Right atrium auricular region (tissue), 2 donors: ENCODE data around the gene CNTN5. TPM values are rescaled to one million over a fixed set of nuclear protein-coding genes. Genes with fewer than 3 reads are reported as not detected.

Experiments
- DNase-seq: peaks from one replicate; pipeline ENCODE4 v3.0.0-alpha.2; 2019; ENCODE audit warnings: low spot score
- H3K27ac ChIP-seq, 2 donors: fragments of 200-600 bp; sonication (generic); 1 replicate in 1 of 2; 2 replicates in 1 of 2; pipeline ENCODE4 v1.5.1; 2016 to 2019
- H3K27me3 ChIP-seq, 2 donors: fragments of 200-600 bp; sonication (generic); one replicate each; pipeline versions ENCODE4 v1.5.1 to v1.6.0; 2017 to 2019
- H3K36me3 ChIP-seq: fragments of 200-600 bp; sonication (generic); one replicate; pipeline ENCODE4 v1.5.1; 2016
- H3K4me1 ChIP-seq, 2 donors: fragments of 200-600 bp; sonication (generic); one replicate each; pipeline versions ENCODE4 v1.5.1 to v1.6.0; 2017 to 2019
- H3K4me3 ChIP-seq, 2 donors: fragments of 200-600 bp; sonication (generic); 1 replicate in 1 of 2; 2 replicates in 1 of 2; pipeline ENCODE4 v1.5.1; 2017 to 2019; ENCODE audit warnings: mild to moderate bottlenecking in 1 of 2, moderate library complexity in 1 of 2
- H3K9me3 ChIP-seq, 2 donors: fragments of 200-600 bp; sonication (generic); one replicate each; pipeline ENCODE4 v1.5.1; 2019
- CTCF ChIP-seq, 2 donors: fragments of 200-600 bp; sonication (generic); IDR thresholded peaks; one replicate each; pipeline ENCODE4 v1.5.1; 2019; ENCODE audit warnings: antibody characterized with exemption in 2 of 2
- total RNA-seq, 2 donors: library from RNA; depleted of rRNA; stranded (reverse); fragments of >200 nt; gene quantifications; one replicate each; pipeline ENCODE4 v1.1.0, GENCODE V29; 2016

Gene CNTN5
- total RNA-seq, 2 donors from 2014 or later: not detected

- no peak for TF ChIP-seq CTCF (IDR thresholded peaks at IDR 0.05)
- Histone ChIP-seq H3K4me1 (no peaks in the 10 kb centered on the region), H3K4me3 (no peak overlapping the region), H3K36me3 (no peaks in the 10 kb centered on the region), H3K27ac (no peak overlapping the region), H3K9me3 (no peaks in the 10 kb centered on the region), H3K27me3 (no peaks in the 10 kb centered on the region)
- no peak for DNase-seq
Measured at GRCh38 chr11:99932684-99933083, 911.9 kb downstream of the CNTN5 start.

- Histone ChIP-seq H3K27me3 (no peaks in the 10 kb centered on the region), H3K9me3 (no peaks in the 10 kb centered on the region), H3K36me3 (no peaks in the 10 kb centered on the region), H3K27ac (no peak overlapping the region), H3K4me1 (no peaks in the 10 kb centered on the region), H3K4me3 (no peak overlapping the region)
- no peak for TF ChIP-seq CTCF (IDR thresholded peaks at IDR 0.05)
- DNase-seq: no peak
Measured at GRCh38 chr11:99934008-99934407, 913.3 kb downstream of the CNTN5 start.

- H3K27ac ChIP-seq: no peak overlapping the region
- DNase-seq: no peak
- no peak overlapping the region for H3K4me3 ChIP-seq
- no peaks in the 10 kb centered on the region for H3K36me3 ChIP-seq
- TF ChIP-seq CTCF (IDR thresholded peaks at IDR 0.05): no peak
- H3K27me3 ChIP-seq: no peaks in the 10 kb centered on the region
- no peaks in the 10 kb centered on the region for H3K9me3 ChIP-seq
- H3K4me1 ChIP-seq: no peaks in the 10 kb centered on the region
Measured at GRCh38 chr11:99937330-99937729, 916.6 kb downstream of the CNTN5 start.

GRCh38 chr11:99952816-99953215 lies 932.1 kb downstream of the CNTN5 start:
- Histone ChIP-seq H3K36me3 (no peaks in the 10 kb centered on the region), H3K4me3 (no peak overlapping the region), H3K9me3 (no peaks in the 10 kb centered on the region)

GRCh38 chr11:99960536-99960935 lies 939.8 kb downstream of the CNTN5 start:
- H3K9me3 ChIP-seq: no peaks in the 10 kb centered on the region
- H3K27ac ChIP-seq: no peak overlapping the region
- H3K4me1 ChIP-seq: no peaks in the 10 kb centered on the region
- no peaks in the 10 kb centered on the region for H3K27me3 ChIP-seq
- TF ChIP-seq CTCF (IDR thresholded peaks at IDR 0.05): no peak
- H3K36me3 ChIP-seq: no peaks in the 10 kb centered on the region
- no peak for DNase-seq
- H3K4me3 ChIP-seq: no peak overlapping the region

More at GRCh38 chr11:99952816-99953215, 932.1 kb downstream of the CNTN5 start:
- DNase-seq: no peak
- Histone ChIP-seq H3K4me1 (no peaks in the 10 kb centered on the region), H3K27me3 (no peaks in the 10 kb centered on the region), H3K27ac (no peak overlapping the region)
- TF ChIP-seq CTCF (IDR thresholded peaks at IDR 0.05): no peak

- no peaks in the 10 kb centered on the region for H3K9me3 ChIP-seq
- H3K27ac ChIP-seq: no peak overlapping the region
- no peaks in the 10 kb centered on the region for H3K36me3 ChIP-seq
- no peaks in the 10 kb centered on the region for H3K27me3 ChIP-seq
- H3K4me3 ChIP-seq: no peak overlapping the region
- DNase-seq: no peak
- no peaks in the 10 kb centered on the region for H3K4me1 ChIP-seq
- TF ChIP-seq CTCF (IDR thresholded peaks at IDR 0.05): no peak
Measured at GRCh38 chr11:99968336-99968735, 947.6 kb downstream of the CNTN5 start.
